Measurements from ENCODE around the gene TMEM232. TPM values are rescaled to one million over a fixed set of nuclear protein-coding genes. Genes with fewer than 3 reads are reported as not detected.
A peak's percentile ranks its signal among the peaks of the same experiment; 100 is the strongest.

The TMEM232 gene
- total RNA-seq, 1 experiment from 2014 or later: 1.6 TPM

DNA sequence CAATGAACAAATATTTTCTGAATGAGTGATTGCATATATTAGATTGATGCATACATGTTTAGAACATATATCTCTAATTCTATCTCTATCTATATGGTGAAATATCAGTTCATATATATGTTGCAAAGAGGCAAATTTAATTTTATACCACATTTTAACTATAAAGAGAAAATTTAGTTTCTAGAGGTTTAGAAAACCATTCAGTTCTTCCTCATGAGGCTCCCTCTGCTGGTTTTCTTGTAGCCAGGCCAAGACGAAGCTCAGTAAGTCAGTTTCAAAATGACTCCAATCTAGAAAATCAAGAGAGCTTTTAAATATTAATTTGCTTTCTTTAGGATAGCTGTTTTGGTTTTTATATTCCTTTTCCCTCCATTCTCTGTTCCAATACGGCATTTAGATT lies 312.1 kb downstream of the TMEM232 start:
- Mint-ChIP-seq H3K36me3 (ENCODE audit: insufficient read depth in 1 of 3, low read depth in 3 of 3) (no peaks in the 10 kb centered on the region), H3K9me3 (no peaks in the 10 kb centered on the region), H3K4me1 (no peaks in the 10 kb centered on the region), H3K27ac (no peak overlapping the region), H3K27me3 (ENCODE audit: low read depth) (no peaks in the 10 kb centered on the region), H3K4me3 (no peak overlapping the region)
- no peak overlapping the region for H3K4ac ChIP-seq (ENCODE audit: low read depth, low read length)
- H3K23ac ChIP-seq (ENCODE audit: insufficient read length, low read depth, low read length): no peak overlapping the region
- no peak overlapping the region for H3T11ph ChIP-seq (ENCODE audit: low read length)
- no peak overlapping the region for H2AK5ac ChIP-seq (ENCODE audit: insufficient read length, low read length)
- no peak overlapping the region for H3K56ac ChIP-seq (ENCODE audit: insufficient read length, low read depth, low read length)
- H3K9ac ChIP-seq (ENCODE audit: extremely low read depth, insufficient read length, low read length): no peak overlapping the region
- no peak overlapping the region for H4K5ac ChIP-seq (ENCODE audit: insufficient read length, low read depth, low read length)
- no peaks in the 10 kb centered on the region for H3K4me1 ChIP-seq (ENCODE audit: insufficient read depth, low read length)
- no peaks in the 10 kb centered on the region for H3K79me2 ChIP-seq (ENCODE audit: insufficient read depth, low read length)
- no peak overlapping the region for H2BK120ac ChIP-seq (ENCODE audit: low read depth, low read length, poor library complexity, severe bottlenecking)
- no peak overlapping the region for H4K8ac ChIP-seq (replicated peaks; ENCODE audit: insufficient read length, low read depth, low read length)
- no peak overlapping the region for H3K18ac ChIP-seq (ENCODE audit: insufficient read length, low read depth, low read length)
- H4K20me1 ChIP-seq (ENCODE audit: control insufficient read depth, insufficient read depth, insufficient read length): no peaks in the 10 kb centered on the region
- no peak overlapping the region for H2BK20ac ChIP-seq (ENCODE audit: low read depth, low read length, poor library complexity, severe bottlenecking)
- TF ChIP-seq CTCF (conservative IDR thresholded peaks at IDR 0.05): peak; percentile 60
- no peak overlapping the region for H2BK5ac ChIP-seq (ENCODE audit: insufficient read length, low read length)
- no peak overlapping the region for H2AFZ ChIP-seq (ENCODE audit: low read length)
- H2BK12ac ChIP-seq (ENCODE audit: insufficient read length, low read depth, low read length): no peak overlapping the region
- no peak overlapping the region for H3K14ac ChIP-seq (ENCODE audit: insufficient read depth, low read length)
- no CpG with 5 or more reads among the region's 2 CpGs for WGBS (ENCODE audit: extremely low coverage, insufficient read length, low lambda C conversion rate)
- no peaks in the 10 kb centered on the region for H3K79me1 ChIP-seq (ENCODE audit: insufficient read depth, low read depth, low read length, poor library complexity, severe bottlenecking)
- H2BK15ac ChIP-seq (ENCODE audit: low read depth, low read length): no peak overlapping the region
- DNase-seq: no peak
- H3K27me3 ChIP-seq (ENCODE audit: insufficient read depth, low read length): no peaks in the 10 kb centered on the region
- no peak overlapping the region for H3K27ac ChIP-seq (ENCODE audit: insufficient read length, low read depth, low read length)
- no peak overlapping the region for H4K91ac ChIP-seq (ENCODE audit: insufficient read length, low read depth, low read length)
- H3K9me3 ChIP-seq (ENCODE audit: control insufficient read depth, low read depth, low read length): no peaks in the 10 kb centered on the region
- no peak overlapping the region for H3K4me2 ChIP-seq (ENCODE audit: insufficient read depth, insufficient read length, low read length)
- no peaks in the 10 kb centered on the region for H3K23me2 ChIP-seq (ENCODE audit: insufficient read length, low read depth, low read length, poor library complexity, severe bottlenecking)

Data from H9 (cell line).